ENCODE measurements around the gene MYO5B.

GRCh38 chr18:49988101-49988500 lies 206.8 kb downstream of the MYO5B start:
- TF ChIP-seq REST (IDR thresholded peaks at IDR 0.05) (no peak), MAZ (IDR thresholded peaks at IDR 0.05; ENCODE audit: borderline replicate concordance, low read depth, low read length) (no peak), CEBPB (IDR thresholded peaks at IDR 0.05) (no peak), CTCF (IDR thresholded peaks at IDR 0.05) (no peak), POLR2A (IDR thresholded peaks at IDR 0.05; ENCODE audit: low read length) (no peak), PBX3 (IDR thresholded peaks at IDR 0.05) (no peak), RFX5 (IDR thresholded peaks at IDR 0.05) (no peak), JUNB (IDR thresholded peaks at IDR 0.05) (no peak), ZSCAN20 (CRISPR knock-in tag; IDR thresholded peaks at IDR 0.05) (no peak)

Measured in A549 (cell line).